ENCODE data around the gene HECTD3.

GRCh38 chr1:44985747-44986359, 25.3 kb downstream of the HECTD3 start:
- TF ChIP-seq SMC3 (conservative IDR thresholded peaks at IDR 0.05; ENCODE audit: poor library complexity) (no peak), EZH2 (IDR thresholded peaks at IDR 0.05; ENCODE audit: borderline replicate concordance, insufficient read depth, low read length, poor library complexity, severe bottlenecking) (no peak), TAF1 (IDR thresholded peaks at IDR 0.05; ENCODE audit: low read depth) (no peak)
- TF ChIP-seq, protein P1, sequence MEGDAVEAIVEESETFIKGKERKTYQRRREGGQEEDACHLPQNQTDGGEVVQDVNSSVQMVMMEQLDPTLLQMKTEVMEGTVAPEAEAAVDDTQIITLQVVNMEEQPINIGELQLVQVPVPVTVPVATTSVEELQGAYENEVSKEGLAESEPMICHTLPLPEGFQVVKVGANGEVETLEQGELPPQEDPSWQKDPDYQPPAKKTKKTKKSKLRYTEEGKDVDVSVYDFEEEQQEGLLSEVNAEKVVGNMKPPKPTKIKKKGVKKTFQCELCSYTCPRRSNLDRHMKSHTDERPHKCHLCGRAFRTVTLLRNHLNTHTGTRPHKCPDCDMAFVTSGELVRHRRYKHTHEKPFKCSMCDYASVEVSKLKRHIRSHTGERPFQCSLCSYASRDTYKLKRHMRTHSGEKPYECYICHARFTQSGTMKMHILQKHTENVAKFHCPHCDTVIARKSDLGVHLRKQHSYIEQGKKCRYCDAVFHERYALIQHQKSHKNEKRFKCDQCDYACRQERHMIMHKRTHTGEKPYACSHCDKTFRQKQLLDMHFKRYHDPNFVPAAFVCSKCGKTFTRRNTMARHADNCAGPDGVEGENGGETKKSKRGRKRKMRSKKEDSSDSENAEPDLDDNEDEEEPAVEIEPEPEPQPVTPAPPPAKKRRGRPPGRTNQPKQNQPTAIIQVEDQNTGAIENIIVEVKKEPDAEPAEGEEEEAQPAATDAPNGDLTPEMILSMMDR (IDR thresholded peaks at IDR 0.05; ENCODE audit: poor library complexity, severe bottlenecking), result no peak
